Panc1 (cell line): Measurements from ENCODE around the gene MIOX. TPM values are rescaled to one million over a fixed set of nuclear protein-coding genes. Genes with fewer than 3 reads are reported as not detected.

Experiments
- ATAC-seq: fragments of 200-7000 bp; cut with Tn5 transposase; 2 replicates; pipeline ENCODE4 v1.9.1; 2020; ENCODE audit warnings: mild to moderate bottlenecking, moderate library complexity
- BruUV-seq: library from RNA; stranded (reverse); fragments of 400-500 nt; replicated peaks from 2 replicates; lab custom pipeline; 2021; lab: Mats Ljungman, UMichigan
- CTCF ChIA-PET: fragments of 300-600 bp; sonication (Branson Sonifier 250); formaldehyde crosslinking; loops from one replicate; lab custom pipeline; 2022; ENCODE audit warnings: antibody characterized with exemption; lab: Charles Lee
- POLR2A ChIA-PET: fragments of 300-600 bp; sonication (Branson Sonifier 250); formaldehyde crosslinking; loops from one replicate; lab custom pipeline; 2022; ENCODE audit warnings: antibody characterized with exemption; lab: Charles Lee
- DNase-seq: peaks from one replicate; pipeline ENCODE4 v3.0.0-alpha.2; 2010; ENCODE audit warnings: low read depth, low spot score
- H3K27ac ChIP-seq: 2 replicates; pipeline ENCODE4 v1.5.1; 2011; ENCODE audit warnings: mild to moderate bottlenecking, low read length, inconsistent platforms
- H3K27me3 ChIP-seq: fragments of 200-500 bp; sonication (Bioruptor generic); 2 replicates; pipeline ENCODE4 v1.6.0; 2014; ENCODE audit warnings: low read length, inconsistent platforms; ENCODE audit not compliant: control insufficient read depth, insufficient read depth
- H3K36me3 ChIP-seq: fragments of 200-500 bp; sonication (Bioruptor generic); 2 replicates; pipeline ENCODE4 v1.5.1; 2014; ENCODE audit warnings: inconsistent platforms, mild to moderate bottlenecking, low read length, moderate library complexity; ENCODE audit not compliant: control insufficient read depth, insufficient read depth
- H3K4me1 ChIP-seq: 2 replicates; pipeline ENCODE4 v1.5.1; 2011; ENCODE audit warnings: inconsistent platforms, mild to moderate bottlenecking, low read length, moderate library complexity; ENCODE audit not compliant: control insufficient read depth, insufficient read depth
- H3K4me3 ChIP-seq, 2 experiments: 2 replicates each; pipeline ENCODE4 v1.5.1; 2011 to 2012; ENCODE audit warnings: low read depth in 2 of 2, low read length in 2 of 2, mild to moderate bottlenecking in 2 of 2, inconsistent platforms in 1 of 2, moderate library complexity in 1 of 2
- H3K9me3 ChIP-seq: fragments of 200-500 bp; sonication (Bioruptor generic); 2 replicates; pipeline ENCODE4 v1.5.1; 2014; ENCODE audit warnings: low read depth, mild to moderate bottlenecking, inconsistent platforms, low read length, moderate library complexity; ENCODE audit not compliant: control insufficient read depth, insufficient read depth
- CTCF ChIP-seq: fragments of 450-650 bp; IDR thresholded peaks from 2 replicates; pipeline ENCODE4 v1.5.1; 2017; ENCODE audit warnings: mild to moderate bottlenecking
- POLR2AphosphoS5 ChIP-seq: IDR thresholded peaks from 2 replicates; pipeline ENCODE4 v1.6.1; 2012; ENCODE audit warnings: mild to moderate bottlenecking, low read depth, low read length, moderate library complexity
- REST ChIP-seq, 2 experiments: IDR thresholded peaks; 2 replicates each; pipeline ENCODE4 v1.6.1; 2011 to 2012; ENCODE audit warnings: low read depth in 2 of 2, control low read depth in 1 of 2, low read length in 1 of 2, mild to moderate bottlenecking in 1 of 2, moderate library complexity in 1 of 2; ENCODE audit not compliant: insufficient read depth in 1 of 2
- SIN3A ChIP-seq: IDR thresholded peaks from 2 replicates; pipeline ENCODE4 v1.6.1; 2012; ENCODE audit warnings: low read depth, mild to moderate bottlenecking, low read length, moderate library complexity, borderline replicate concordance; ENCODE audit not compliant: insufficient read depth
- TCF7L2 ChIP-seq: IDR thresholded peaks from 2 replicates; pipeline ENCODE4 v1.6.1; 2011; ENCODE audit warnings: mild to moderate bottlenecking, low read depth, low read length, inconsistent platforms
- in situ Hi-C: cut with HindIII; loops from 2 replicates; pipeline ENCODE4 v1.10.0; 2016; ENCODE audit warnings: low sequenced_read_pairs, low pct_unique_long_range_greater_than_20kb
- intact Hi-C: fragments of 100-400 bp; cut with micrococcal nuclease; formaldehyde crosslinking; loops from one replicate; pipeline ENCODE4 v1.10.0; 2022; ENCODE audit not compliant: unreplicated experiment
- total RNA-seq: library from RNA; stranded (reverse); gene quantifications from one replicate; pipeline ENCODE4 v1.2.1, GENCODE V29; 2021; ENCODE audit not compliant: unreplicated experiment

The MIOX gene
- total RNA-seq, 1 experiment from 2014 or later = 0.23 TPM

- Histone ChIP-seq H3K9me3 (no peaks in the 10 kb centered on the region), H3K36me3 (no peaks in the 10 kb centered on the region), H3K27me3 (no peaks in the 10 kb centered on the region), H3K4me3 (no peak overlapping the region), H3K4me1 (peaks cover 10% of the 10 kb centered on the region), H3K27ac (no peak overlapping the region)
- no peak for ATAC-seq
- intact Hi-C loops (no loop called here), in situ Hi-C loops (no loop called here)
- ChIA-PET CTCF (no interaction called here), POLR2A (no interaction called here)
- DNase-seq = no peak
- no peak for TF ChIP-seq REST (IDR thresholded peaks at IDR 0.05; ENCODE audit: insufficient read depth in 1 of 2, low read depth in 2 of 2, low read length in 1 of 2)
- no peak for TF ChIP-seq SIN3A
- TF ChIP-seq CTCF = no peak
- TF ChIP-seq POLR2AphosphoS5 = no peak
- TF ChIP-seq TCF7L2 = no peak
- no TSS peak for BruUV-seq
Measured at GRCh38 chr22:50439871-50440331, 46.8 kb upstream of the MIOX start.

- CTCF ChIA-PET = no interaction called here
Measured at GRCh38 chr22:50440544-50441249, 46.0 kb upstream of the MIOX start.

More at GRCh38 chr22:50440544-50441249, 46.0 kb upstream of the MIOX start:
- peaks cover 18% of the 10 kb centered on the region for H3K4me1 ChIP-seq
- POLR2A ChIA-PET = no interaction called here
- intact Hi-C loops = no loop called here
- no peaks in the 10 kb centered on the region for H3K27me3 ChIP-seq
- in situ Hi-C loops = no loop called here
- DNase-seq = no peak
- no peak for ATAC-seq
- no TSS peak for BruUV-seq
- no peaks in the 10 kb centered on the region for H3K9me3 ChIP-seq
- H3K27ac ChIP-seq = no peak overlapping the region
- no peaks in the 10 kb centered on the region for H3K36me3 ChIP-seq
- no peak for TF ChIP-seq SIN3A
- TF ChIP-seq TCF7L2 = no peak
- no peak for TF ChIP-seq CTCF
- no peak for TF ChIP-seq POLR2AphosphoS5
- no peak for TF ChIP-seq REST (IDR thresholded peaks at IDR 0.05; ENCODE audit: insufficient read depth in 1 of 2, low read depth in 2 of 2, low read length in 1 of 2)
- no peak overlapping the region for H3K4me3 ChIP-seq
